NCI-H1417 treated with DMSO at 0.1 percent for 48 hours (cell line): ENCODE results near the gene SLC12A3.

Experiments used
- DNase-seq: peaks from one replicate; lab custom pipeline; 2025; lab: John Stamatoyannopoulos, UW

SLC12A3 gene

GRCh38 chr16:56864960-56865359 lies at the start of gene SLC12A3:
Gene SLC12A3 (plus strand): TSS chr16:56865207. CDS start chr16:56865236, 29 bp downstream.
- no peak for DNase-seq

GRCh38 chr16:56815721-56816120 lies 49.3 kb upstream of the SLC12A3 start:
- DNase-seq, result no peak

GRCh38 chr16:56817056-56817455 lies 48.0 kb upstream of the SLC12A3 start:
- no peak for DNase-seq

GRCh38 chr16:56817938-56818337 lies 47.1 kb upstream of the SLC12A3 start:
- no peak for DNase-seq

- DNase-seq, result no peak
These were observed 41.8 kb upstream of the SLC12A3 start for GRCh38 chr16:56823081-56823733.

GRCh38 chr16:56824331-56824730 lies 40.7 kb upstream of the SLC12A3 start:
- no peak for DNase-seq

- no peak for DNase-seq
These were observed 40.2 kb upstream of the SLC12A3 start for GRCh38 chr16:56824804-56825203.

GRCh38 chr16:56825826-56826225 lies 39.2 kb upstream of the SLC12A3 start:
- no peak for DNase-seq

GRCh38 chr16:56828647-56829046 lies 36.4 kb upstream of the SLC12A3 start:
- DNase-seq, result no peak

- DNase-seq, result no peak
These were observed 34.3 kb upstream of the SLC12A3 start for GRCh38 chr16:56830669-56831068.

GRCh38 chr16:56832768-56833167 lies 32.2 kb upstream of the SLC12A3 start:
- DNase-seq, result no peak

- DNase-seq, result no peak
These were observed 31.6 kb upstream of the SLC12A3 start for GRCh38 chr16:56833243-56833970.

- DNase-seq, result no peak
These were observed 29.7 kb upstream of the SLC12A3 start for GRCh38 chr16:56835320-56835719.

GRCh38 chr16:56836410-56837230 lies 28.4 kb upstream of the SLC12A3 start:
- DNase-seq, result no peak

GRCh38 chr16:56838622-56839337 lies 26.2 kb upstream of the SLC12A3 start:
- no peak for DNase-seq

- DNase-seq, result no peak
These were observed 23.8 kb upstream of the SLC12A3 start for GRCh38 chr16:56841233-56841632.

GRCh38 chr16:56841659-56842058 lies 23.3 kb upstream of the SLC12A3 start:
- DNase-seq, result no peak

- no peak for DNase-seq
These were observed 22.9 kb upstream of the SLC12A3 start for GRCh38 chr16:56842133-56842532.

GRCh38 chr16:56844056-56844455 lies 21.0 kb upstream of the SLC12A3 start:
- no peak for DNase-seq

GRCh38 chr16:56847173-56847910 lies 17.7 kb upstream of the SLC12A3 start:
- DNase-seq, result no peak
